Ishikawa (cell line): ENCODE results near the gene MAP3K5.

Experiments used
- CEBPB ChIP-seq: IDR thresholded peaks from 2 replicates; pipeline ENCODE4 v1.6.1; 2012
- EGR1 ChIP-seq: IDR thresholded peaks from 2 replicates; pipeline ENCODE4 v1.6.1; 2012
- EP300 ChIP-seq: IDR thresholded peaks from 2 replicates; pipeline ENCODE4 v1.6.1; 2012; ENCODE audit warnings: borderline replicate concordance
- YY1 ChIP-seq: IDR thresholded peaks from 2 replicates; pipeline ENCODE4 v1.6.1; 2012; ENCODE audit warnings: low read depth
- ZBTB7A ChIP-seq: IDR thresholded peaks from 2 replicates; pipeline ENCODE4 v1.6.1; 2012; ENCODE audit warnings: low read depth
- TF ChIP-seq, protein P1 (sequence below): IDR thresholded peaks from 2 replicates; pipeline ENCODE4 v1.6.1; 2012

DNA sequence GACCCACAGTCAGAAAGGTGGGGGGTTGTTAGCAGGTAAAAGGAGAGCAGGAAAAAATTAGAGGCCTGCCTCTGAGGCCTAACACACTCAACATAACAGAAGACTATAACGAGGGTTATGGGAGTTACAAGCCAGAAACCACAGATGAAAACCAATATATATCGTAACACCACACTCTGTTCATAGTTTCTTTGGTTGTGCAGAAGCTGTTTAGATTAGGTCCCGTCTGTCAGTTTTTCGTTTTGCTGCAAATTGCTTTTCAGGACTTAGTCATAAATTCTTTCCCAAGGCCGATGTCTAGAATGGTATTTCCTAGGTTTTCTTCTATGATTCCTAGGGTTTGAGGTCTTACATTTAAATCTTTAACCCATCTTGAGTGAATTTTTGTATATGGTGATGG, 3.7 kb upstream of the MAP3K5 start:
- TF ChIP-seq EP300 (no peak), ZBTB7A (no peak), YY1 (no peak), EGR1 (no peak), CEBPB (no peak)
- TF ChIP-seq, protein P1, sequence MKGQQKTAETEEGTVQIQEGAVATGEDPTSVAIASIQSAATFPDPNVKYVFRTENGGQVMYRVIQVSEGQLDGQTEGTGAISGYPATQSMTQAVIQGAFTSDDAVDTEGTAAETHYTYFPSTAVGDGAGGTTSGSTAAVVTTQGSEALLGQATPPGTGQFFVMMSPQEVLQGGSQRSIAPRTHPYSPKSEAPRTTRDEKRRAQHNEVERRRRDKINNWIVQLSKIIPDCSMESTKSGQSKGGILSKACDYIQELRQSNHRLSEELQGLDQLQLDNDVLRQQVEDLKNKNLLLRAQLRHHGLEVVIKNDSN: no peak
